ENCODE data around the gene HIRIP3.

Gene HIRIP3

GRCh38 chr16:30040221-30040620, 44.8 kb upstream of the HIRIP3 start:
- TF ChIP-seq BACH2 (CRISPR knock-in tag; IDR thresholded peaks at IDR 0.05; ENCODE audit: borderline replicate concordance) (no peak), TCF4 (CRISPR knock-in tag; IDR thresholded peaks at IDR 0.05; ENCODE audit: borderline replicate concordance) (no peak), ZNF565 (CRISPR knock-in tag; conservative IDR thresholded peaks at IDR 0.05; ENCODE audit: low read depth) (no peak), RARB (CRISPR knock-in tag; IDR thresholded peaks at IDR 0.05) (no peak), ZFP30 (CRISPR knock-in tag; IDR thresholded peaks at IDR 0.05) (no peak), ZFP3 (CRISPR knock-in tag; IDR thresholded peaks at IDR 0.05) (no peak), OSR1 (CRISPR knock-in tag; IDR thresholded peaks at IDR 0.05) (no peak), SNAI2 (CRISPR knock-in tag; IDR thresholded peaks at IDR 0.05) (no peak)
- no peak for ATAC-seq

- no peak for ATAC-seq
- no peak for TF ChIP-seq RARB (CRISPR knock-in tag; IDR thresholded peaks at IDR 0.05)
- no peak for TF ChIP-seq CSRNP3 (CRISPR knock-in tag; IDR thresholded peaks at IDR 0.05)
- TF ChIP-seq ZFP3 (CRISPR knock-in tag; IDR thresholded peaks at IDR 0.05): no peak
- TF ChIP-seq ZFP30 (CRISPR knock-in tag; IDR thresholded peaks at IDR 0.05): no peak
- no peak for TF ChIP-seq ARNTL (CRISPR knock-in tag; IDR thresholded peaks at IDR 0.05; ENCODE audit: borderline replicate concordance, low read depth)
- no peak for TF ChIP-seq TOX (CRISPR knock-in tag; IDR thresholded peaks at IDR 0.05; ENCODE audit: borderline replicate concordance)
Measured at GRCh38 chr16:30033270-30033669, 37.9 kb upstream of the HIRIP3 start.

- TF ChIP-seq ZNF70 (CRISPR knock-in tag; IDR thresholded peaks at IDR 0.05) (no peak), PATZ1 (CRISPR knock-in tag; IDR thresholded peaks at IDR 0.05; ENCODE audit: borderline replicate concordance) (no peak), PPARA (CRISPR knock-in tag; IDR thresholded peaks at IDR 0.05; ENCODE audit: borderline replicate concordance) (no peak), POU6F1 (CRISPR knock-in tag; IDR thresholded peaks at IDR 0.05; ENCODE audit: borderline replicate concordance, low read depth) (no peak), GLIS3 (CRISPR knock-in tag; IDR thresholded peaks at IDR 0.05) (no peak), ZC3H10 (CRISPR knock-in tag; IDR thresholded peaks at IDR 0.05) (no peak), ESRRG (CRISPR knock-in tag; IDR thresholded peaks at IDR 0.05) (no peak), RARB (CRISPR knock-in tag; IDR thresholded peaks at IDR 0.05) (no peak), ZNF8 (CRISPR knock-in tag; IDR thresholded peaks at IDR 0.05) (no peak), TSHZ2 (CRISPR knock-in tag; IDR thresholded peaks at IDR 0.05) (no peak), TOX (CRISPR knock-in tag; IDR thresholded peaks at IDR 0.05; ENCODE audit: borderline replicate concordance) (no peak), ARNTL (CRISPR knock-in tag; IDR thresholded peaks at IDR 0.05; ENCODE audit: borderline replicate concordance, low read depth) (no peak), CREB5 (CRISPR knock-in tag; IDR thresholded peaks at IDR 0.05; ENCODE audit: low read depth) (no peak), CSRNP3 (CRISPR knock-in tag; IDR thresholded peaks at IDR 0.05) (no peak), SNAI2 (CRISPR knock-in tag; IDR thresholded peaks at IDR 0.05) (no peak), ZNF565 (CRISPR knock-in tag; conservative IDR thresholded peaks at IDR 0.05; ENCODE audit: low read depth) (no peak), OSR1 (CRISPR knock-in tag; IDR thresholded peaks at IDR 0.05) (no peak)
- peak; percentile 74 for ATAC-seq
Measured at GRCh38 chr16:30032083-30032819, 36.8 kb upstream of the HIRIP3 start.
